Jurkat, Clone E6-1 (cell line): ENCODE data around the gene PPM1D.
"Not testable (repeated sequence)": the region's sequence is repeated elsewhere in the genome, so short reads cannot be mapped to it uniquely, and the experiment has no call there.

Experiments
- DNase-seq: peaks from one replicate; pipeline ENCODE4 v3.0.0-alpha.2; 2011; ENCODE audit warnings: low read depth, low spot score
- H3K4me3 ChIP-seq: 2 replicates; pipeline ENCODE4 v1.5.1; 2011; ENCODE audit warnings: mild to moderate bottlenecking, low read length, control low read depth, moderate library complexity

PPM1D gene

DNA sequence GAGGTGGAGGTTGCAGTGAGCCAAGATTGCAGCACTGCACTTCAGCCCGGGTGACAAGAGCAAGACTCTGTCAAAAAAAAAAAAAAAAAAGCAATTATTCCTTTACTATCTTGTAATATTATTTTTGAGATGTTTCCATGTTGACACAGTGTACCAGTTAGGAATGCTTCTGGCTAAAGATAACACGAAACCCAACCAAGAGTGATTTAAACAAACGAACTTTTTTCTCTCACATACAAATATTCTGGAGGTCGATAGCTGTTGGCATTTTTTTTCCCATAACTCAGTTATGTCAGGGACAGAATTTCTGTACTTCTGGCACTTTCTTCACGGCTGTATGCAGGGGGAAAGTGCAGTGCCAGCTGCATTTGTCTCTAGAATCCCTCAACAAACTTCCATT lies 9.9 kb upstream of the PPM1D start:
- no peak for DNase-seq
- H3K4me3 ChIP-seq = no peak overlapping the region

DNA sequence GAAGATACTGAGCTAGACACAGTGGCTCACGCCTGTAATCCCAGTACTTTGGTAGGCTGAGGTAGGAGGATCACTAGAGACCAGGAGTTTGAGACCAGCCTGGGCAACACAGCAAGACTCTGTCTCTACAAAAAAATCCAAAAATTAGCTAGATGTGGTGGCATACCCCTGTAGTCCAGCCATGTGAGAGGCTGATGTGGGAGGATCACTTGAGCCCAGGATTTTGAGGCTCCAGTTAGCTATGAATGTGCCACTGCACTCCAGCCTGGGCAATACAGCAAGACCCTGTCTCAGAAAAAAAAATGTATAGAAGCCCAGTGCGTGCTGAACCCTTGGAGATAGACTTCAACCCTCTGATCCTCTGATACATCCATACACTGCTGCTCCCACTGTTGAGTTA lies 7.2 kb upstream of the PPM1D start:
- no peak for DNase-seq

DNA sequence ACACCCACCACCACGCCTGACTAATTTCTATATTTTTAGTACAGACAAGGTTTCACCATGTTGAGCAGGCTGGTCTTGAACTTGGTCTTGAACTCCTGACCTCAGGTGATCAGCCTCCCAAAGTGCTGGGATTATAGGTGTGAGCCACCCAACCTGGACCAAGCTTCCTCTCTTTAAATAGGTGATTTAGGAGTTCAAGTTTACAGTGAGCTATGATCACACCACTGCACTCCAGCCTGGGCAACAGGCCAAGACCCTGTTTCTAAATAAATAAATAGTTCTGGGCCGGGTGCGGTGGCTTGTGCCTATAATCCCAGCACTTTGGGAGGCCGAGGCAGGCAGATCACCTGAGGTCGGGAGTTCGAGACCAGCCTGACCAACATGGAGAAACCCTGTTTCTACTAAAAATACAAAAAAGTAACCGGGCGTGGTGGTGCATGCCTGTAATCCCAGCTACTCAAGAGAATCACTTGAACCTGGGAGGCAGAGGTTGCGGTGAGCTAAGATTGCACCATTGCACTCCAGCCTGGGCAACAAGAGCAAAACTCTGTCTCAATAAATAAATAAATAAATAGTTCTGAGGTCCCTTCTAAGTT lies 6.5 kb upstream of the PPM1D start:
- not testable (repeated sequence) for DNase-seq, H3K4me3 ChIP-seq

More for the DNA sequence above, 7.2 kb upstream of the PPM1D start:
- no peak overlapping the region for H3K4me3 ChIP-seq

DNA sequence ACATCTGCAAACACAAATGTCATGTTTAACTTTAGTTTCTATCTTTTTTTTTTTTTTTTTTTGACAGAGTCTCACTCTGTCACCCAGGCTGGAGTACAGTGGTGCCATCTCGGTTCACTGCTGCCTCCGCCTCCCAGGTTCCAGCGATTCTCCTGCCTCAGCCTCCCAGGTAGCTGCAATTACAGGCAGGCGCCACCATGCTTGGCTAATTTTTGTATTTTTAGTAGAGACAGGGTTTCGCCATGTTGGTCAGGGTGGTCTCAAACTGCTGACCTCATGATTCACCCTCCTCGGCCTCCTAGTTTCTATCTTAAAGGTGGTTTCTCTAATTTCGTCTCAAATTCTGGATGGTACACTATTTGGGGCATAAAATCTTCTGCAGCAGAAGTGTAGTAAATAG lies 5.8 kb upstream of the PPM1D start:
- H3K4me3 ChIP-seq, DNase-seq: not testable (repeated sequence)

DNA sequence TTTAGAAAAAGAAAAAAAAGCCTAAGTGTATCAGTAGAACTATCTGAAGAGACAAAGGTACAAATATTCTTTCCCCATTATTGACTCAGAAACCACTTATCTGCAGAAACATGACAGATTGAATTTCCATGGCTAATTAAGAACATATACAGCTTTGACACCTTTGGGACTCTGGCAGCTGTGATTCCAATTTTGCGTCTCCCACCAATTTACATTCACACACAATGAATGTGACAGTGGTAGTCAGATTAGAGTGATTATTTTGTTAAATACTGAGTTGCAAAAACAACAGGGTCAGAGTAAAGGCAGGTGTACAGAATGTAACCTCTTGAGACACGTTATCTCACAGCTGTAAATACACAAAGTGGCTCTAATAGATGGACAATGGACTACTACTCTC lies 5.3 kb upstream of the PPM1D start:
- H3K4me3 ChIP-seq = no peak overlapping the region
- DNase-seq = no peak

DNA sequence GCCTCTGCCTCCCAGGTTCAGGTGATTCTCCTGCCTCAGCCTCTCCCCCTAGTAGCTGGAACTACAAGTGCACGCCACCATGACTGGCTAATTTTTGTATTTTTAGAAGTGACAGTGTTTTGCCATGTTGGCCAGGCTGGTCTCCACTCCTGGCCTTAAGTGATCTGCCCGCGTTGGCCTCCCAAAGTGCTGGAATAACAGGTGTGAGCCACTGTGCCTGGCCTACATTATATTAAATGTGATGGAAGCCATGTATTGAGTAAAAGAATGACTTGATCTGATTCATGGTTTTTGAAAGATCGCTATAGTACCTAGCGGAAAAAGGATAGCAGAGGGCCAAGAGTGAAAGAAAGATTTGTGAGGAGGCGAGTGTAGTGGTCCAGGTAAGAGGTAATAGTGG lies 2.7 kb upstream of the PPM1D start:
- no peak for DNase-seq
- H3K4me3 ChIP-seq = no peak overlapping the region

- no peak overlapping the region for H3K4me3 ChIP-seq
- DNase-seq = no peak
These were observed 1.8 kb upstream of the PPM1D start for GRCh38 chr17:60598001-60598736.

GRCh38 chr17:60599220-60599619 lies 773 bp upstream of the PPM1D start:
- peak overlapping the region; percentile 73 for H3K4me3 ChIP-seq
- DNase-seq = peak; percentile 21

DNA sequence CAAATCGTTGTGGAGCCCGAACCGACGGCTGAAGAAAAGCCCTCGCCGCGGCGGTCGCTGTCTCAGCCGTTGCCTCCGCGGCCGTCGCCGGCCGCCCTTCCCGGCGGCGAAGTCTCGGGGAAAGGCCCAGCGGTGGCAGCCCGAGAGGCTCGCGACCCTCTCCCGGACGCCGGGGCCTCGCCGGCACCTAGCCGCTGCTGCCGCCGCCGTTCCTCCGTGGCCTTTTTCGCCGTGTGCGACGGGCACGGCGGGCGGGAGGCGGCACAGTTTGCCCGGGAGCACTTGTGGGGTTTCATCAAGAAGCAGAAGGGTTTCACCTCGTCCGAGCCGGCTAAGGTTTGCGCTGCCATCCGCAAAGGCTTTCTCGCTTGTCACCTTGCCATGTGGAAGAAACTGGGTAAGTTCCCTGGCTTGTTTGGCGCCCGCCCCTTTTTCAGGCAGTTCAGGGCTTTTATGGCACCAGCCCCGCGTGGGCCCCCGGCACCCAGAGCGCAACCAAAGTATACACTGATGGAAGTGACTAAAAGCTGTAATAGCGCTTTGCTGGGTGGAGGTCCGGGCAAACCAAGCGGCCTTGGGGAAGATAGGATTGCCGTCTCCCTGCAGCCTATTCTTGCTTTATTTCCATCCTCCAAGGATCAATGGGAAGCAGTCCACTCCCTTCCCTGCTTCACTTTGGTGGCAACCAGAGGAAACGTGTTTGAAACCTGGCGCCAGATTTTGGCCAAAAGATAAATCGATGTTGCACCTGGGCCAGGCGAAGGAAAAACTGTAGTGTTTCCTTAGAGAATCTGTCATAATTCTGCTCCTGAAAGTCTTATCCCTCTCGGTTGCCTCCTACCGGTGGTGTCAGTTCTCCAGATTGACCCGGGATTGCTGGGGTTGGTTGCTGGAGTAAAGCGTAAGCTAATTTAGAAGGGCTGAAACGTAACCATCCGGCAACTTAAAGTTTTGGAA lies 775 bp downstream of the PPM1D start:
- peak; percentile 68 for DNase-seq
- H3K4me3 ChIP-seq = peak overlapping the region; percentile 73

DNA sequence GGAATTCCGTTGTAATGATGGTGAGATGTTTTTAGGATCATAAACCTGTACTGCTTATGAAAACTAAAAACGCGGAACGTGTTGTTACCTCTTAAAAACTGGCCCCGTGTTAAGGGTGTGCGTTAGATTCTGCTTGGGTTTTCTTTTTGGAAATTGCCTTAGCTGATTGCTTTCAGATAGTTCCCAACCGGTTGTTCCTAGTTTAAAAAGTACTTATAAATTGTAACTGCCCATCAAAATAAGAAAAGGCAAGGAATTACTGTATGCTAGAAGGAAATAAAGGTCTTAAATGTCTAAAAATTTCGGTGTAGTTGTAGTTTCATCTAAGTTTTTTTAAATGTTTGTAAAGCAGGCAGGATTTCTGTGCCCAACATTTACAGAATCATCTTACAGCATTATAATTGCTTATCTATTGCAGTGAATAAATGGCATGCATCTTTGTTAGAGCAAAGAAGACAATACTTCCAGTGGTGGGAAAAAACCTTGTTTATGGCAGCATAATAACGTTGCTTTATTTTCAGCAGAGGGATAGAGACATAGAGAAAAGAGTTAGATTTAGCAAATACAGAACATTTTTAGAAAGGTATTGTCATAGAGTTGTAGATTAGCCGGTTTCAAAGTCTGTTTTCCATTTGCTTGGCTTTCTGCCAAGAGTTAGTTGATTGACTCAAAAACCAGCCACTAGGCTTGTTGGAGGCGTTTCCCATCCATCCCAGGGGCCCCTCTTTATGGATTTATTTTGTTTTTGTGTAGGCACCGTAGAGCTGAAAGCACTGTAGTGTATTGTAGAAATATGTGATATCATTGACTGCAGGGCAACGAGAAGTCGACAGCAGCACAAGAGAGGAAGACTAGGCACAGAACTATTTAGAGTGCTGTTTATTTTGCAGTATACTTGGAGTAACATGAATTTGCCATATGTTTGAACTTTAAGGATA lies 1.7 kb downstream of the PPM1D start:
- DNase-seq = peak; percentile 61
- peak overlapping the region; percentile 73 for H3K4me3 ChIP-seq

- H3K4me3 ChIP-seq = no peak overlapping the region
- DNase-seq = no peak
These were observed 2.4 kb downstream of the PPM1D start for GRCh38 chr17:60602385-60602742.

- no peak for DNase-seq
- no peak overlapping the region for H3K4me3 ChIP-seq
These were observed 2.9 kb downstream of the PPM1D start for GRCh38 chr17:60602871-60603270.

DNA sequence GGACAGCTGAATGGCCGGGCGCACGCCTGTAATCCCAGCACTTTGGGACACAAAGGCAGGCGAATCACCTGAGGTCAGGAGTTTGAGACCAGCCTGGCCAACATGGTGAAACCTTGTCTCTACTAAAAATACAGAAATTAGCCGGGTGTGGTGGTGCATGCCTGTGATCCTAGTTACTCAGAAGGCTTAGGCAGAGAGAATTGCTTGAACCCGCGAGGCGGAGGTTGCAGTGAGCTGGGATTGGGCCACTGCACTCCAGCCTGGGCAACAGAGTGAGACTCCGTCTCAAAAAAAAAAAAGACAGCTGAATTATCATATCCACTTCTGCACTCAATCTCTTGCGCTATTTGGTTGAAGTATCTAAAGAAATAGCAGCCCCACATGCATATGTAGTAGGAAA lies 3.5 kb downstream of the PPM1D start:
- DNase-seq, H3K4me3 ChIP-seq: not testable (repeated sequence)

- no peak for DNase-seq
- H3K4me3 ChIP-seq = no peak overlapping the region
These were observed 4.8 kb downstream of the PPM1D start for GRCh38 chr17:60604686-60605334.

- H3K4me3 ChIP-seq = no peak overlapping the region
- no peak for DNase-seq
These were observed 6.0 kb downstream of the PPM1D start for GRCh38 chr17:60606036-60606435.

DNA sequence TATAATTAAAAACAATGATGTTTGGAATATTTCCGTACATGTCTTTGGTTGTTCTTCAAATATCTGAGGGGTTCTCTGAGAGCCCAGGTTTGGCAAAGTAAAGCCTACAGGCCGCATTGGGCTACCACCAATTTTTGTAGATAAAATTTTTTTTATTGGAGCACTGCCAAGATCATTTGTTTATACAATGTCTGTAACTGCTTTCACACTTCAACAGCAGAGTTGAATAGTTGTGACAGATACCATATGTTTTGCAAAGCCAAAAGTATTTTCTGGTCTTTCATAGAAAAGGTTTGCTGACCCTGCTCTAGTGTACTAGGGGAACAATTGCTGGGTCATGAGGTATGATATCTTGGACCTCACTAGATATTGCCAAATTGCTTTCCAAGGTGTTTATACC lies 10.5 kb downstream of the PPM1D start:
- no peak overlapping the region for H3K4me3 ChIP-seq
- no peak for DNase-seq

- DNase-seq, H3K4me3 ChIP-seq: not testable (repeated sequence)
These were observed 11.3 kb downstream of the PPM1D start for GRCh38 chr17:60611321-60611720.

- H3K4me3 ChIP-seq = no peak overlapping the region
- DNase-seq = no peak
These were observed 13.3 kb downstream of the PPM1D start for GRCh38 chr17:60613325-60613724.
